Lower leg skin (tissue), 4 donors: ENCODE results near the gene TMC4. TPM values are rescaled to one million over a fixed set of nuclear protein-coding genes. Genes with fewer than 3 reads are reported as not detected.
"Not testable (repeated sequence)": the region's sequence is repeated elsewhere in the genome, so short reads cannot be mapped to it uniquely, and the experiment has no call there.

Experiments
- DNase-seq, 2 donors: peaks; one replicate each; pipeline ENCODE4 v3.0.0-alpha.2; 2019; ENCODE audit warnings: low spot score in 2 of 2
- H3K4me3 ChIP-seq: fragments of 200-600 bp; sonication (generic); 2 replicates; pipeline ENCODE4 v1.5.1; 2017; ENCODE audit warnings: mild to moderate bottlenecking, low read depth; ENCODE audit not compliant: poor library complexity, severe bottlenecking
- POLR2A ChIP-seq, 2 donors: fragments of 450-650 bp; IDR thresholded peaks; one replicate each; pipeline ENCODE4 v1.6.1; 2016 to 2017; ENCODE audit warnings: antibody characterized with exemption in 2 of 2, mild to moderate bottlenecking in 1 of 2, moderate library complexity in 1 of 2
- WGBS, 2 donors: methylation state at CpG; one replicate each; pipeline ENCODE4 v1.1.5; 2018; 5-methylcytosine and 5-hydroxymethylcytosine counted together
- intact Hi-C: fragments of 100-400 bp; cut with DNase I; formaldehyde crosslinking; loops from one replicate; pipeline ENCODE4 v1.15.0; 2023; ENCODE audit warnings: low total_unique reads
- total RNA-seq, 4 donors: library from RNA; depleted of rRNA; stranded (reverse); fragments of >200 nt; gene quantifications; one replicate each; pipeline ENCODE4 v1.1.0, GENCODE V29; 2016
- TF ChIP-seq, protein P1 (sequence below), 3 donors: fragments of 450-650 bp; IDR thresholded peaks; one replicate each; pipeline ENCODE4 v1.5.1; 2016; ENCODE audit warnings: antibody characterized with exemption in 3 of 3, mild to moderate bottlenecking in 3 of 3, moderate library complexity in 2 of 3

Gene TMC4
- total RNA-seq, 4 donors from 2014 or later = 2.4 to 9.3 (median 6.3) TPM

DNA sequence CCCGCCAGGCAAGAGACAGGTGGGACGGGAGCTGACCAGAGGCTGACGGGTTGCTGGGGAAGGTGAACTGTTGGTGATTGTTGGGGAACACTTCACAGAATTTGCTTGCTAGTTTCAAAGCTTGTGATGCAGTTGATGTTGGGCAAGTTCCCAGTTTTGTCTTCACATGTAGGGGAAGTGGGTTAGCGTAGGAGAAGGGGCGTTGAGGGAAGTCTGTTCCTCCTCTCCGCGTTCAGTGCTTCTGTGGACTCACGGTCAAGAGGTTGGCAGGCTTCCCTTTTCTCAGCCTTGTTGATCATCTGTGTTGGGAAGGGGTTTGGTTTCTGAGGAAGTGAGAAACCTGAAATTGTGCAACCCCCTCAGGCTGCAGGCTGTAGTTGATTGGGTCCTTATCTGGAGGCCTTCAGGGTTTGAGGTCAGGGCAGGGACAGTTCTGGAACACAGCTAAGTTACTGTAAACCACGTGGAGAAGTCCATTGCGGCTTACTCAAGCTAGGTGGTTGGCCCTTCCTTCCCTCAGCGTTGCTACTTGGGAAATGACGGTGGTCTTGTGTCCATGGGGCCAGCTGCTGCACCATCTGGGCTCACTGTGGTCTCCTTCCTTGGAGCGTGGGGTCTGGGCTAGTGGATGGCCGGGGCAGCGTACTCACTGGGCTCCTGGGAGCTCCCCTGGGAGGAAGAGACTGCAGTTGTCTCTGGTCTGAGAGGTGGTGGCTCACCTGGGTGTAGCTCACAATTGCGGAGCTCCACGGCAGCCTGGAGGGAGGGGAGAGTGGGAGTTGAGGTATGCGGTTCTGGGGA, 35.2 kb upstream of the TMC4 start:
- no peak overlapping the region for H3K4me3 ChIP-seq
- no peak for TF ChIP-seq POLR2A (IDR thresholded peaks at IDR 0.05)
- TF ChIP-seq, protein P1, sequence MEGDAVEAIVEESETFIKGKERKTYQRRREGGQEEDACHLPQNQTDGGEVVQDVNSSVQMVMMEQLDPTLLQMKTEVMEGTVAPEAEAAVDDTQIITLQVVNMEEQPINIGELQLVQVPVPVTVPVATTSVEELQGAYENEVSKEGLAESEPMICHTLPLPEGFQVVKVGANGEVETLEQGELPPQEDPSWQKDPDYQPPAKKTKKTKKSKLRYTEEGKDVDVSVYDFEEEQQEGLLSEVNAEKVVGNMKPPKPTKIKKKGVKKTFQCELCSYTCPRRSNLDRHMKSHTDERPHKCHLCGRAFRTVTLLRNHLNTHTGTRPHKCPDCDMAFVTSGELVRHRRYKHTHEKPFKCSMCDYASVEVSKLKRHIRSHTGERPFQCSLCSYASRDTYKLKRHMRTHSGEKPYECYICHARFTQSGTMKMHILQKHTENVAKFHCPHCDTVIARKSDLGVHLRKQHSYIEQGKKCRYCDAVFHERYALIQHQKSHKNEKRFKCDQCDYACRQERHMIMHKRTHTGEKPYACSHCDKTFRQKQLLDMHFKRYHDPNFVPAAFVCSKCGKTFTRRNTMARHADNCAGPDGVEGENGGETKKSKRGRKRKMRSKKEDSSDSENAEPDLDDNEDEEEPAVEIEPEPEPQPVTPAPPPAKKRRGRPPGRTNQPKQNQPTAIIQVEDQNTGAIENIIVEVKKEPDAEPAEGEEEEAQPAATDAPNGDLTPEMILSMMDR (IDR thresholded peaks at IDR 0.05) = no peak
- peak; percentile 79 to 90 for DNase-seq
- intact Hi-C loops = no loop called here
- WGBS, 2 donors = 70 to 71% methylated on average over 18 of the region's 18 CpGs

DNA sequence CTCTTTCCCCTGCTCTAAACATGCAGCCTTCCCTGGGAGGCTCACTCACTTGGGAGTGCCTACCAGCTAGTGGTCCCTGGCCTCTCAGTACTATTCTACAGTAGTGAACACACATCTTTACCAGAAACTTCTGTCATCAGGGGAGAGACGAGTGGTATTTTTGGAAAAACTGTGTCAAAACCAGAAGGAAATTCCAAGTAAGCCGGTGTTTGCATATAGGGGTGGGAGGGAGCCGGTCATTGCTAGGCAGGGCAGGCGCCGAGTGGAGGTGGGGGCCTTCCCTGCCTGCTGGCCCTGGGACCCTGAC, 34.7 kb upstream of the TMC4 start:
- no peak for TF ChIP-seq POLR2A (IDR thresholded peaks at IDR 0.05)
- TF ChIP-seq, protein P1 (IDR thresholded peaks at IDR 0.05) = no peak
- no peak for DNase-seq
- intact Hi-C loops = no loop called here
- H3K4me3 ChIP-seq = no peak overlapping the region
- WGBS, 2 donors = 77 to 80% methylated on average over 5 of the region's 5 CpGs

DNA sequence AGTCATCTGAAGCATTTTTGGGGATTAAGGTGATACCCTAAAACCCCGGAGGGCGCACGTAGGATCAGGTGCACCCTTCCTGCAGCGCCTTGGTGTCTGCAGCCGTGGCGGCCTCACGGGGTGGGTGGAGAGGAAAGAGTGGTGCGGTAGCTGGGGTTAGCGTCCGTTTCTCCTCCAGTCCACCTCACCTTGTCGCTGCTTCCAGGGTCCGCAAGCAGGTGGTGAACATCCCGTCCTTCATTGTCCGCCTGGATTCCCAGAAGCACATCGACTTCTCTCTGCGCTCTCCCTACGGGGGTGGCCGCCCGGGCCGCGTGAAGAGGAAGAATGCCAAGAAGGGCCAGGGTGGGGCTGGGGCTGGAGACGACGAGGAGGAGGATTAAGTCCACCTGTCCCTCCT, 34.2 kb upstream of the TMC4 start:
- intact Hi-C loops, H3K4me3 ChIP-seq, DNase-seq: not testable (repeated sequence)
- WGBS, 2 donors = 71 to 80% methylated on average over 23 of the region's 23 CpGs

DNA sequence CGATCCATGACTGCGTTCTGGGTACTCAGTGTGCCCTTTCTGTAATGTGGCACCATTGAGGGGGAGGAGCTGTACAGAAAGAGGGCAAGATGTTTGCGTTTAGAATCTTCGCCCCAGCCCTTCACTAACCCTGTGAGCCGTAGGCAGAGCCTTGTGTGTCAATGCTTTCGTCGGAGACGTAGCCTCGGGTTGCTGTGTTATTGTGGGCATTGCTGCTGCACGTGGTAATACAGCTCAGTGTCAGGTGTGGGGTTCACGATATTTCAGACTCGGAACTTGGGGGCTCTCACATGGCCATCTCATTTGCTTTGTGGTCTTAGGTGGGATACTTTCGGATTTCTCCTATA, 33.8 kb upstream of the TMC4 start:
- DNase-seq = no peak
- WGBS, 2 donors = 78 to 87% methylated on average over 13 of the region's 13 CpGs
- TF ChIP-seq, protein P1 (IDR thresholded peaks at IDR 0.05) = no peak
- TF ChIP-seq POLR2A (IDR thresholded peaks at IDR 0.05) = no peak
- intact Hi-C loops = no loop called here
- H3K4me3 ChIP-seq = no peak overlapping the region

DNA sequence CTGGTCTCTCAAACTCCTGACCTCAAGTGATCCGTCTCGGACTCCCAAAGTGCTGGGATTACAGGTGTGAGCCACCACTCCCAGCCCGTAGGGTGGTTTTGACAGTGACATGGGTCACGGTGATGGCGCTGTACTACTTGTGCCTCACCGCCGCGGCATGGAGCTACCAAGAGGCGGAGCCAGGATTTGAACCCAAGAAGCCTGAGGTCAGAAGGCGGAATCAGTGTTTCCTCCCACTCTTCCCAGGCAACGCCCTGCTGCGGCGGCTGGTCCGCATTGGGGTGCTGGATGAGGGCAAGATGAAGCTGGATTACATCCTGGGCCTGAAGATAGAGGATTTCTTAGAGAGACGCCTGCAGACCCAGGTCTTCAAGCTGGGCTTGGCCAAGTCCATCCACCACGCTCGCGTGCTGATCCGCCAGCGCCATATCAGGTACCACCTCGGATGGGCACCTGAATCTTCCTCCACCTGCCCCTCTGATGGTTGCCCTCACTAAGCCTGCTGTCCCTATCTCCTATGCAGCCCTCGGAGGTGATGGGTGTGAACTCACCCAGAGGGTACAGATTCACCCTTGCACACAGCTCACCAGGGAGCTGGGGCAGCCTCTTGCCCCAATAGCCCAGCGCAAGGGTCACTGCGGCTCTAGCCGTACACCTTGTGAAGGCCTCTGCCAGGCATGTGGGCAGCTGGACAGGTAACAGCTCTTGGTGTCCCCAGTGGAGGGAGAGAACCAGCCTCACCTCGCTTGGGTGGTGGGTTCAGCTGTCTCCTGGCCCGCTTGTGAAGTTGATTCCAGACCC, 33.3 kb upstream of the TMC4 start:
- DNase-seq = no peak
- no peak for TF ChIP-seq POLR2A (IDR thresholded peaks at IDR 0.05)
- TF ChIP-seq, protein P1 (IDR thresholded peaks at IDR 0.05) = no peak
- WGBS, 2 donors = 89 to 94% methylated on average over 27 of the region's 27 CpGs
- intact Hi-C loops = no loop called here
- no peak overlapping the region for H3K4me3 ChIP-seq

DNA sequence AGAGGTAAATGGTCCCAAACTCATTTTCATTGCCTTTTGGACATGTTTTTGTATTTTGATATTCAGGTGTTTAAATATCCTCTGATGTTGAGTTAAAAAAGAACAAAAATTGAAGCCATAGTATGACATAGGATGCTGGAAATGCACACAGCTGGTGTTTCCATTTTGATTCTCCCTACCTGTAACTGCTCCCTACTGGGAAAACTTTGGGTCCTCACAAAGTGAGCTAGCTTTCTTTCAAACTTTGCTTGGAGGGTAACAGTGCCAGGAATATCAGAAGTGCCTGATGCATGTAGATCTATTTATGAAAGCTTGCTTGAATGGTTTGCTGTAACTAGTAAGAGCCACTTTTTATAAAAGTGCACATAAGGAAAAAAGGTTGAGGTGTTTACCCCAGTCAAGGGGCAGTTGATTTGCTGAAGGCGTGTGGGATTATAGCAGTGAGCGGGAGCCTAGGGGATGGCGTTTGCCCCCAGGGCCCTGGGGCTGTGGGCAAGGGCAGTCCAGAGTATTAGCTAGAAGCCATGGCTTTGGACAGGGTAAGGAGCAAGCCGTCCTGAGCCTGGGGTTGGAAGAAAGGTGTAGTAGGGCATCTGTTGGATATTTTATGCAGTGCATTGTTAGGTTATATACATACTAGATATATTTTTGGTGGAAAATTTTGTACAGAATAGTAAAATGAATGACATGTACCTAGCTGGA, 32.0 kb upstream of the TMC4 start:
- TF ChIP-seq POLR2A (IDR thresholded peaks at IDR 0.05) = no peak
- TF ChIP-seq, protein P1 (IDR thresholded peaks at IDR 0.05) = no peak
- WGBS, 2 donors = 73 to 81% methylated on average over 4 of the region's 4 CpGs
- no peak overlapping the region for H3K4me3 ChIP-seq
- intact Hi-C loops = no loop called here
- DNase-seq = no peak
